ENCODE data around the gene DNAJC16. TPM values are rescaled to one million over a fixed set of nuclear protein-coding genes. Genes with fewer than 3 reads are reported as not detected.

Gene DNAJC16
- total RNA-seq, 1 donor from 2014 or later: 20.7 TPM

DNA sequence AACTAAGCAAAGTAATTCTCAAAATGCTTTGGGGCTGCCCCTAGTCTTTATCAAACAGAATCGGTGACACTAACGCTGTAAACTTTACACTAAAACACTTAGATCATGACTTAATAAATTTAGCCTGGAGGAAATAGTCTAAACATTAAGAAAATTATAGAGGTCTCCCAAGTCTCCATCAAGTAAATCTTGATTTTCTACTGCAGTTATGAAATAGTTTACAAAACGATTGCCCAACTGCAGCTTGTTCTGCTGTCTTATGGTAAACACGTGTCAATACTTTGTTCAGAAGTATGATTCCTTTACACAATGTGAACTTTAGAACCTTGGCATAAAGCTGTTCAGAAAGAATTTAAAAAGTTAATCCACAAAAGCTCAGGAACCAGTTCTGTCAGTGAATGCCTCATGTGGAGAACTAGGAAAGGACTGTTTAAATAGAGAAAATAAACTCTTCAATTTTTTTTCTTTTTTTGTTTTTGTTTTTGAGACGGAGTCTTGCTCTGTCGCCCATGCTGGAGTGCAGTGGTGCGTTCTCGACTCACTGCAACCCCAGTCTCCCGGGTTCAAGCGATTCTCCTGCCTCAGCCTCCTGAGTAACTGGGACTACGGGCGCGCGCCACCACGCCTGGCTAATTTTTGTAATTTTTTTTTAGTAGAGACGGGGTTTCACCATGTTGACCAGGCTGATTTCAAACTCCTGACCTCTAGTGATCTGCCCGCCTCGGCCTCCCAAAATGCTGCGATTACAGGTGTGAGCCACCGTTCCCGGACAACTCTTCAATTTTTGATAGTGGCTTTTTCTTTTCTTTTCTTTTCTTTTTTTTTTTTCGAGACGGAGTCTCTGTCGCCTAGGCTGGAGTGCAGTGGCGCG is 92.2 kb downstream of the DNAJC16 start:
- DNase-seq (ENCODE audit: extremely low read depth, low read depth, low spot score): no peak

- DNase-seq (ENCODE audit: extremely low read depth, low read depth, low spot score): no peak
These were observed 93.5 kb downstream of the DNAJC16 start for GRCh38 chr1:15620155-15620545.

DNA sequence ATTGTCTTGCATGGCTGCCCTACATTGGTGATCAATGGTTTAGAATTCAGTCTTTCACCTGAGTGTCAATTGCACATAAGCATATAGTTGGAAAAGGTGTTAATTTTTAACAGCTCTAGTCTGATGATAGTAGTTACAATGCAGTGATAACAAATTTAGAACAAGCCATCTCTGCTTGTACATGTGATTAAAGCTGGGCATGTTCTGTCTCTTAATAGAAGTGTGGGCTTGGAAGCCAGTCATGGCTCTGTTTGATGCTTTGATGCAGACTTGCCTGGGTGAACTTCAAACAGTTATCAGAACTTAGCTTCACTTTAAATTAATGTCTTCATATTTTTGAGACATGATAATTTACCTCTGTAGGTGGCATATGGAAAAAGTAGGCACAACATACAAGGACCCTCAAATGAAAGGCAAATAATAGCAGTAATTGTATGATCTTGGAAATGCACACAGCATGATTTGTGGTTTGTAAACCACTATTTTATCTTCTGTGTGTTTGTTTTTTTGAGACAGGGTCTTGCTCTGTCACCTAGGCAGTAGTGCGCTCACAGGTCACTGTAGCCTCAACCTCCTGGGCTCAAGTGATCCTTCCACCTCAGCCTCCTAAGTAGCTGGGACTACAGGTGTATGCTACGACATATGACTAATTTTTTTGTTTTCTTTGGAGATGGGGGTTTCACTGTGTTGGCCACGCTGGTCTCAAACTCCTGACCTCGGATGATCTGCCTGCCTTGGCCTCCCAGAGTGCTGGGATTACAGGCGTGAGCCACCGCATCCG is 94.4 kb downstream of the DNAJC16 start:
- no peak for DNase-seq (ENCODE audit: extremely low read depth, low read depth, low spot score)

GRCh38 chr1:15621975-15622374 is 95.3 kb downstream of the DNAJC16 start:
- no peak for DNase-seq (ENCODE audit: extremely low read depth, low read depth, low spot score)

DNA sequence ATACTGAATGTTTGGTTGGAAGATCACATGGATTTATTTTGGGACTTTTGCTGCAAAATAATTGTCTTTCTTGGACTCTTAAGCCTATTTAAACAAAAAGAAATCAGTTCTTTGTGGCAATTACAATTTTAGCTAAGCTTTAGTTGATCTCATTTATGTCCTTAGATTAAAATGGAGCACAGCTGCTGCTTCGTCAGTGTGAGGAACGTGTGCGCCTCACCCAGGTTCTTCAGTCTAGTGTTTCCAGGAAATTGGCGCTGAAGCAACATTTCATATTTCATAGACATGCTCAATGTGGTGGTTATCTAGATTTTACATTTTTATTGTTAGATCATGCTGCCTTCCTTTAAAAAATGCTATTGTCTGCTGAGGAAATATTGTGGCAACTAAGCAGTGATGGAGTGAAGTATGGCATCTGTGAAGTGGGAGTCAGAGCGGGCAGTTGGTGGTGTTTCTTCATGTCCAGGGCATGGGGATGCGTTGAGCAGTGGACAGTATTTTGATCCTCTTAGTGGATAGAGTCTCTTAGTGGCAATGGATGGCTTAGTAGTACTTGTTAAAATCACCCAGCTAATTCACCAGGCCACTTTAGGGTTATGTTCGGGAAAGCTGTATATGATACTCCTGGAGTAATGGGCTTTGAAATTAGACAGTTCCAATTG is 96.2 kb downstream of the DNAJC16 start:
- no peak for DNase-seq (ENCODE audit: extremely low read depth, low read depth, low spot score)

DNA sequence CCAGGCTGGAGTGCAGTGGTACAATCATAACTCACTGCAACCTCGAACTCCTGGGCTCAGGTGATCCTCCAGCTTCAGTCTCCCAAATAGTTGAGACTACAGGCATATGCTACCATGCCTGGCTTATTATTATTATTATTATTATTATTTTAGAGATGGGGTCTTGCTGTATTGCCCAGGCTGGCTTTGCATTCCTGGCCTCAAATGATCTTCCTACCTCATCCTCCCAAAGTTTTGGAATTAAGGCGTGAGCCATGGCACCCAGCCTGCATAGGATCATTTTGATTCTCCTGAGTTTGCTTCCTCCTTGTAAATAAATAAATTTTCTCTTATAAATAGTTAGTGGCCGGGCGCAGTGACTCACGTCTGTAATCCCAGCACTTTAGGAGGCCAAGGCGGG is 96.8 kb downstream of the DNAJC16 start:
- no peak for DNase-seq (ENCODE audit: extremely low read depth, low read depth, low spot score)

DNA sequence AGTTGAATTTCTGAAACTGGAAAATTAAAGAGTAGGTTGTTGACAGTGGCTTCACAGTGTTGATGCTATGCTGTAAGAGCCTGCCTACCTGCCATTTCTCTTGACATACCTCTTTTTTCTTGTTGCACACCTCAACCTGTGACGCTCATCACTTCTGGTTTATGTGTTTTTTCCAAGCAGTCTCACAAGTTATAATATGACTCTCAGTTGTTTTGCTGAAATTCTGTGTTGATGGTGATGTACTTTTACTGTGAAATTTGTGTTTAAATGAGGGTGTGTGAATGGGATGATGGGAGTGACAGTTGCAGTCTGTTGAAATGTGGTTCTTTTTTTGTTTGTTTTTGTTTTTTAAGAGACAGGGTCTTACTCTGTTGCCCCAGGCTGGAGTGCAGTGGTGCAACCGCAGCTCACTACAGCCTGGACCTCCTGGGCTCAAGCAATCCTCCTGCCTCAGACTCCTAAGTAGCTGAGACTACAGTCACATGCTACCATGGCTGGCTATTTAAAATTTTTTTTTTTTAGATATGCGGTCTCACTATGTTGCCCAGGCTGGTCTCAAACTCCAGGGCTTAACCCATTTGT is 97.6 kb downstream of the DNAJC16 start:
- DNase-seq (ENCODE audit: extremely low read depth, low read depth, low spot score): no peak

GRCh38 chr1:15625056-15625917 is 98.6 kb downstream of the DNAJC16 start:
- no peak for DNase-seq (ENCODE audit: extremely low read depth, low read depth, low spot score)

Other genes with a start within 250 kb of the DNAJC16 start
- gene EFHD2, start 117.0 kb upstream of the DNAJC16 start, total RNA-seq: 70.3 and 100 TPM in 2 replicates
- not detected in 2 replicates for gene CTRC, start 88.4 kb upstream of the DNAJC16 start, total RNA-seq
- gene CELA2A, start 70.1 kb upstream of the DNAJC16 start, total RNA-seq: not detected in 2 replicates
- gene CELA2B, start 50.7 kb upstream of the DNAJC16 start, total RNA-seq: not detected in 2 replicates
- 13.9 and 19.7 TPM in 2 replicates for gene CASP9, start 2.6 kb upstream of the DNAJC16 start, total RNA-seq
- 0.35 and 0.63 TPM in 2 replicates for gene AGMAT, start 58.2 kb downstream of the DNAJC16 start, total RNA-seq
- gene DDI2, start 90.6 kb downstream of the DNAJC16 start, total RNA-seq: 10.1 and 28.4 TPM in 2 replicates
- gene PLEKHM2, start 157.5 kb downstream of the DNAJC16 start, total RNA-seq: 44.5 and 67.7 TPM in 2 replicates
- 0.19 and 0.53 TPM in 2 replicates for gene SLC25A34, start 209.4 kb downstream of the DNAJC16 start, total RNA-seq
- not detected in 2 replicates for gene TMEM82, start 215.7 kb downstream of the DNAJC16 start, total RNA-seq
- 191 and 231 TPM in 2 replicates for gene FBLIM1, start 231.9 kb downstream of the DNAJC16 start, total RNA-seq